NCI-H1105 (cell line): ENCODE measurements around the gene DIAPH3.

ENCODE experiments used
- DNase-seq: peaks from one replicate; lab custom pipeline; 2025; lab: John Stamatoyannopoulos, UW

DIAPH3 gene

DNA sequence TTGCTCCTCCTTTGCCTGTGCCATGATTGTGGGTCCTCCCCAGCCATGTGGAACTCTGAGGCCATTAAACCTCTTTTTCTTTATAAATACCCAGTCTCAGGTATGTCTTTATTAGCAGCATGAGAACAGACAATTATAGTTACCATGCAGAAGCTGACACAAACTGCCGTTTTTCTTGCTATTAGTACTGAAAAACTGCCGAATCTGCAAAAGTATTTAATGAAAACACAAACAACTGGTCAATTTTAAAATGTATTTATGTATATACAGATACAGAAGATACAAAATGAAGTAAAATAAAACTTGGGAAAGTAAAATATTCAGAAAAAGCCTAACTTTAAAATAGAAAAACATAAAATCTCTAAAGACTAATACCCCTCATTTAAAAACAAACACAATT lies 206.3 kb downstream of the DIAPH3 start:
- DNase-seq = no peak

- no peak for DNase-seq
These were observed 209.1 kb downstream of the DIAPH3 start for GRCh38 chr13:59954601-59955000.

GRCh38 chr13:59951011-59951410 lies 212.7 kb downstream of the DIAPH3 start:
- DNase-seq = no peak

DNA sequence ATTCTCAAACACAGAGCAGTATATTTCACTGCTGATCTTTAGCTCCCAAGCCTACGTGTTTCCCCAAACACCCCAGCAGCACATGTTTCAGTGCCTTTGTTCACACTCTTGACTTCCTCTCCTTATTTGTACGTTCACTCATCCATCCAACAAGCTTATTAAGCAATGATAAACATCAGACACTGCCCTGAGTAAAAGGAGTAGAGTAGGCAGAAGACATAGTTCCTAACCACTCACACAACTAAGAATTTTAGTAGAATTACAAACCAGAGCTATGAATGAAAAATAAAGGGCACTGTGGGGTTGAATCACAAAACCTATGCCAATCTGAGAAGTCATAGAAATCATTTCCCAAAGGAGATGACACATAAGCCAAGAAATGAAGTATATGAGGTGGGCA lies 213.5 kb downstream of the DIAPH3 start:
- no peak for DNase-seq

DNA sequence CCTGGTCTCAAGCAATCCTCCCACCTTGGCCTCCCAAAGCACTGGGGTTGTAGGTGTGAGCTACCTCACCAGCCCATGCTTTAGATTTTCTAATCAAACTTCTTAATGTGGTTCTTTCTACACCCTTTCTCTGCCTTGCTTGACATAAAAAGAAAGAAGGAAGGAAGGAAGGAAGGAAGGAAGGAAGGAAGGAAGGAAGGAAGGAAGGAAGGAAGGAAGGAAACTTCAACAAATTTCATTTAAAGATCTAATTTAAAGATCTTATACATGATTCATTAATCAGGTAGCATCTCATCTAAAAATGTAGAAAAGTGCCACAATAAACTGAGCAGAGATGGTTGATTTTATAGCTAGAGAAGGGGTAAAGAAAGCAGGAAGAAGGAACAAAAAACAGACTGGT lies 215.0 kb downstream of the DIAPH3 start:
- DNase-seq = no peak

GRCh38 chr13:59946944-59947343 lies 216.8 kb downstream of the DIAPH3 start:
- no peak for DNase-seq

DNA sequence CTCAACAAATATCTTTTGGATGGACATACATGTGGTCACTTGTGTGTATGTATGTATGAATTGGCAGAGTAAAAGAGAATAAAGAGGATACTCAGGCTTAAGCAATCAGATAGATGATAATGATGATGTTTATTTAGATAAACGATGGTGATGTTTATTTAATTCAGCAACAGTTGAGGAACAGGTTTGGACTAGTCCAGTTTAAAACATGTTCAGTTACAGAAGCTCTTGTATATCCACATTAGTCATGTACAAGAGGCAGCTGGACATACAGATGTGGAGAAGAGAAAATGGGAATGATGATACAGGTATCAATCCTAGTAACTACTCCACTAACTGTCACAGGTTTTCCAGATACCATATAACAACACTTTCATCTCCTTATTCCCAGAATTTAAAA lies 232.1 kb downstream of the DIAPH3 start:
- peak; percentile 22 for DNase-seq

DNA sequence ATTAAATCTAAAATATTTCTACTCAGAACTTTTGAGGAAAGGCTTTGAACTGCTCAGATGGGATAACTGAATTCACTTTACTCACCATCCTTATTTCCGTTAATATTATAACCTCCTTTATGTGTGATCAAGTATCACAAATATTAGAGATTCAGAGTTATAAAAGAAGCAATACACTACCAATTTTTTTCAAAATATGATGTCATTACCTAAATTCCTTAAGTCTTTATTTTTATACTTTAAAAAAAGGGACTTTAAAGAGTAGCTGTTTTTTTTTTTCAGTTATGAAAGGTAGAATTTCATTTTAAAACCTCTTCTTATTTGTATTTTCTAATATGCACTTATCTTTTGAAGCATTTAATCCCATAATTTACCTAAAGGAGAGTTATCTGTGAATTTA lies 239.5 kb downstream of the DIAPH3 start:
- DNase-seq = no peak

- DNase-seq = no peak
These were observed 248.5 kb downstream of the DIAPH3 start for GRCh38 chr13:59915252-59915651.

DNA sequence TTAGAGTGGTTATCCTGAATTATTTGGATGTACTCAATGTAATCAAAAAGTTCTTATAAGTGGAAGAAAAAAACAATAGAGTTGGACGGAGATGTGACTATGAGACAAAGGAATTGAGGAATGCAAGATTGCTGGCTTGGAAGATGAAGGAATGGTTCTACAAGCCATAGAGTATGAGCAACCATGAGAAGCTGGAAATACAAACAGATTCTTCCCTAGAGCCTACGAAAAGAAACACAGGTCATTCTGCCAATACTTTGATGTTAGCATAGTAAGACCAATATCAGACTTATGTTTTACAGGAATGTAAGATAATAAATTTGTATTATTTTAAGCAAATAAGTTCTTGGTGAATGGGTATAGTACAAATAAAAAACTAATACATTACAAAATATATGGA lies 249.2 kb downstream of the DIAPH3 start:
- no peak for DNase-seq

DNA sequence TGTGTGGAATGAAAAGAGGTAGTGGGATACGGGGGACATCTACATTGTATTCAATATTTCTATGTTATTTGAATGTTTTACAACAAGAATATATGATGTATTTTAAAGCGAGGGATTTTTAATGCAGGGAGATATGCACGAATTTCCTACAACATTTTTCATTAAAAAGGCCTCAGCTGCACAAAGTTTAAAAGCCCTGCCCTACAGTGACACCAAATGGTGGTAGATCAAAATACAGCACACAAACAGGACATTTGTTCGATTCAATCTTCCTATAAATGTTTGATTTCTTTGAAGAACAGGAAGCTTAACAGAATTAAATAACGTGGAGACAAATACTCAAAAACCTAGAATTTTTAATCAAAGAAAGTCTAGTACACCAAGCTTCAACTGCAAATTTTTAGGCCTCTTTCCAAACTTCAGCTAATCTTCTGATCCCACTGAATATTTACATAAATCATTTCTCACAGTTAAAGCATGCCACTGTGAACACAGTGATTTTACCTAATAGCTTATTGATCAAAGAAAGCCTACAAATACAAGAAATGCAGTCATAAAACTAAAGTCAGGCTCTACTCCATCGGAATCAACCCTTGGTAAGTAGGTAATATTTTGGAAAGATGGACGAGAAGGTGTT lies 257.2 kb downstream of the DIAPH3 start:
- DNase-seq = peak; percentile 45

DNA sequence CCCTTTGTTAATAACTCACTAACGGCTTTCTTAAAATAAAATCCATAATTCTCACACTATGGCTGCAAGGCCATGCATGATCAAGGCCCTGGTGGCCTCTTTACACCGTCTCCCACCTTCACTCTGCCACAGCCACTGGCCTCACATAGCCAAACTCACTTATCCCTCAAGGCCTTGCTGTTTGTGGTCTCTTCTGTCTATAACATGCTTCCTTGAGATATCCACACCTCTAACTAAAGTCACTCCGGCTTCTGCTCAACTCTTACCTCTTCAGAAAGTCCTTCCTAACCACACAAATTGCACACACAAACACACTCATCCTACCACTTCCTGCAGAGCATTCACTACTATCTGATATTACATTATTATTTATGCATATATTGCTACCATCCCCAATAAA lies 262.5 kb downstream of the DIAPH3 start:
- DNase-seq = no peak

DNA sequence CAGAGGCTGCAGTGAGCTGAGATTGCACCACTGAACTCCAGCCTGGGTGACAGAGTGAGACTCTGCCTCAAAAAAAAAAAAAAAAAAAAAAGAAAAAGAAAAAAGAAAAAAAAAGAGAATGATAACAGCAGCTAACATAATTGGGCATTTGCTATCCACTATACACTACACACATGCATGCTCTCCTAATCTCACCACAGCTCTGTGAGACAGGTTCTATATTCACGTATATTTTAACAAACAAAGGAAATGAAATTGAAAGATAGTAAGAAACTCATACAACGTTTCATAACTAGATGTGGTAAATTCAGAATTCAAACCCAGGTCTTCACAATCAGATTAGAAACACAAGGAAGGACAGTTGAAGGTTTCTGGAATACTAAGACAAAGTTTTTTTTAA lies 265.7 kb downstream of the DIAPH3 start:
- DNase-seq = no peak

DNA sequence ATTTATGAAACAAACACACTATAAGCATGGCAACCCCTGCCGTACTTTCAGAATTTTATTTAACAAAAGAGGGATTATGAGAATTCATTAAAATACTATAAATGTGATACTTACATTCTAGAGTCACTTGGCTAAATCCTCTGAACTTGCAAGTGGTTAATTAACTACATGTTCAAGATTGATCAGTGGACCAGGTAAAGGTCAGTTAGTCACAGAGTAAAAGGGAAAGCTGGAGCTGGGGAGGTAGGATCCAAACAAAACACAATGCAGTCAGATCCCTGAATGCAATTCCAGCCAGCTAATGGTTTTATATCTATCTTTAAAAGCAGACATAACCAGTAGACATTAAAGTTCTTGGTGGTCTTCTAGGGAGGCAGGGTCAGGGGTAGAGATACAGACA lies 270.5 kb downstream of the DIAPH3 start:
- DNase-seq = no peak

GRCh38 chr13:59891053-59891452 lies 272.7 kb downstream of the DIAPH3 start:
- no peak for DNase-seq

DNA sequence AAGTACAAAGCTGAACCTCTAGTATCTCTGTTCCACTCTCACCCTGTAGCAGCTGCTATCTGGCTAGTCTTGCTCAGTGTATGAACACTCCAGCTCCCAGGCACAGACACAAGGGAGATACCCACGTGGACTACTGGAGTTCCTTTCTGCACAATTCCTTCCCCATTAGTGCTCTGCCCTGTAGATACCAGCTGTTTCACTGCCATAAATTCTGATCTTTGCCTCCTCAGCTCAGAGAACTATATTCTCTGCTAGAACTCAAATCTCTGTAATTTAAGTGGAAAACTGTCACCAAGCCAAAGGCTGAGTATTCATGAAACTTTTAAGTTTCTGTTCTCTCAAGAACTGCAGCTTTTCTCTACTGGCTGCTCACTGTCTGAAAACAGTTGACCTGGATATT lies 273.7 kb downstream of the DIAPH3 start:
- DNase-seq = no peak

DNA sequence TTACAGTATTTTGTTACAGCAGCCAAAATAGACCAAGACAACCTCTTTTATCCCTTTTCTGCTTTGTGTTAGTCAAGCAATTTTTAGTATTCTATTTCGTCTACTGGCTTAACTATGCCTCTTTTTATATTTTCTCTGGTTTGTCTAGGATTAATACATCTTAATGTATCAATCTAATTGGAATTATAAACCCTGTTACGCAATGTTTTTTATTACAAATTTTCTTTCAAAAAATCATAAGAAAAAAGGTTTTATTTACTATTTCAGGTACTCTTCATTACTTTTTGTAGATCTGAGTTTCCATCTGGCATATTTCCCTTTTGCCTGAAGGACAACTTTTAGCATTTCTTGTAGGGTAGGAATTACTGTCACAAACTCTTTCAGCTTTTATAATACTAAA lies 275.3 kb downstream of the DIAPH3 start:
- DNase-seq = no peak

DNA sequence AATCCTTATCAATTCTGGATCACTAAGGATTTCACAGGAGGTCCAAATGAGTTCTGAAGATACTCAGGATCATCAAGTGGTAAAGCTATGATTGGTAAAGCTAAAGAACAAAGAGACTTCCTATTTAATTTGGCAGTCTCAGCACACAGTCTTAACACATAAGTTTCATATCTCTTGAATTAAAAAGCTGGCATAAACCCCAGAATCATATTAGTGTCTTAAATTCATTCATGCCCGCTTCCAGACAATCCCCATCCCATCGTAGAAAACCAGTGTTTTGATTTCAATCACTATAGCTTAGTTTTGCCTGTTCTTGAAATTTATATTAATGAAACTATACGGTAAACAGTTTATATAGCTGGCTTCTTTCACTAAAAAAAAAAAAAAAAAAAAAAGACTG lies 278.7 kb downstream of the DIAPH3 start:
- no peak for DNase-seq

- no peak for DNase-seq
These were observed 279.8 kb downstream of the DIAPH3 start for GRCh38 chr13:59883885-59884284.

DNA sequence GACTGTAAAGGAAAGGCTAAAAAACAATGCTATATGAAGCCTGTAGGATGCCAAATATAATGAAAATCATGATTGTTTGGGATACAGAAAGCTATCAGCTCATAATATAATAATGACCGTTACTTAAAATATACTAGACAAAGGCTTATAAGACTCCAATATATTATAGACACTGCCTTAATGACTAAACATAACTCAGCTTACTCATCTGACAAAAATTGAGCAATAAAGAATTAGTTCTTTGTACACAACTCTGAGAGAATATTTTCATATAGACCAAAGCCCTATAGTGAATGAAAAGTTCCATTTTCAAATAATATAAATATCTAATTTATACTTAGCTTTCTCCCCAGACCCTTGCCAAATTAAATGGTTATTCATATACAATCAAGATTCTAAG lies 283.3 kb downstream of the DIAPH3 start:
- DNase-seq = no peak

DNA sequence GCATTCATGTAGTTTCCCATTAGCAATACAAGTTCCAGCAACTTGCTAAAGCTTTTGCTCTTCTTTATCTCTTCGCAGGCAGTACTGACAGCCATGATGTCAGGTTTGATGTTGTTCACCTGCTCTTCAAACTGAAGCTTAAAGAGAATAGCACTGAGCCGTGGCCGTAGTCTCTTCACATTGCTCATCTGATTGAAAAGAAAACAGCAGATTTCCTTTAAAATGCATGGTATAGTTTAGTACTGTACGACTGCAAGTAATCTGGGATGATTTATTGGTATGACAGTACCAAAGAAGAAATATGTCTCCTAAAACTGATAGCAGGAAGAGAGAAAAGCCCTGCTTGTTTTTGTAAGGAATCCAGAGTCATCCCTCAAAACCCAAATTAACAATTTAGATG lies 284.4 kb downstream of the DIAPH3 start:
- DNase-seq = no peak

DNA sequence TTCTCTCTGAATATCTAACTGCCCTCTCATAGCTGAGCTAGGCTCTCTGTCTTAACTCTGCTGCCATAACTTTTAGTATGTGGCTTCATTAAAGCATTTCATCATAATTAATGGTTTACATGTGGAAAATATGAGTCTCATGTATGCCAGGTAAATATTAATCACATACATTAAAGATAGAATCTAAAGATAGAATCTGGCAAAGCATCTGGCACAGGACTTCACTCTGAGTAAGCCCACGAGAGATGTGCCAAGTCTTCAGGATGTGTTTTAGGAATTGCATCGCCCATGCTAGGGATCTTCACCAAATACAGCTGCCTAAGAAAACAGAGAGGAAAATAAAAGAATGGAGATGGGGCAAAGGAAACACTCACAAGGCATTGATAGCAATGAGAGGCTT lies 285.8 kb downstream of the DIAPH3 start:
- no peak for DNase-seq

- DNase-seq = no peak
These were observed 288.8 kb downstream of the DIAPH3 start for GRCh38 chr13:59874973-59875372.

DNA sequence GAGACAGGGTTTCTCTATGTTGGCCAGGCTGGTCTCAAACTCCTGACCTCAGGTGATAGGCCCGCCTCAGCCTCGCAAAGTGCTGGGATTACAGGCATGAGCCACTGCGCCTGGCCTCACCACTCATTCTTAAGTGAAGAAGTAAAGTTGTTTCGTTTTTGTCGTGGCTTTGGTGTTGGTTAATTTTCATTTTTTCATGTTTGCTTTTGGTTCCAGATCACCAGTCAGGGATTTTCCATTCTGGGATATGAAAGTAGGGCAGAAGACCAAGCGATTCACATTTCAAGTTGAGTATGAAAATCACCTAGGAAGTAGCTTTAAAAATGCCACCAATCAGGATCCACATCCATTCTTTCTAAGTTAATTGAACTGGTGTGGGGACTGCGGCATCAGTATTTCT lies 289.9 kb downstream of the DIAPH3 start:
- no peak for DNase-seq

GRCh38 chr13:59873309-59873708 lies 290.4 kb downstream of the DIAPH3 start:
- DNase-seq = no peak
